Right cardiac atrium (tissue), 5 donors: ENCODE results near the gene TEX14. TPM values are rescaled to one million over a fixed set of nuclear protein-coding genes. Genes with fewer than 3 reads are reported as not detected.
"Not testable (repeated sequence)": the region's sequence is repeated elsewhere in the genome, so short reads cannot be mapped to it uniquely, and the experiment has no call there.

ENCODE experiments used
- ATAC-seq, 2 donors: fragments of 200-7000 bp; cut with Tn5 transposase; one replicate each; pipeline versions ENCODE4 v1.8.0 to v1.9.1; 2020; ENCODE audit warnings: moderate library complexity in 2 of 2, mild to moderate bottlenecking in 1 of 2
- DNase-seq, 3 donors: peaks; one replicate each; pipeline ENCODE4 v3.0.0-alpha.2; 2020
- H3K27ac ChIP-seq: one replicate; pipeline ENCODE4 v1.5.1; 2013; ENCODE audit warnings: mild to moderate bottlenecking, low read length, control low read depth, moderate library complexity
- H3K27me3 ChIP-seq: one replicate; pipeline ENCODE4 v1.6.1; 2013; ENCODE audit not compliant: control insufficient read depth, insufficient read depth
- H3K4me1 ChIP-seq: one replicate; pipeline ENCODE4 v1.6.1; 2013; ENCODE audit warnings: low read length; ENCODE audit not compliant: control insufficient read depth, insufficient read depth
- H3K4me3 ChIP-seq: one replicate; pipeline ENCODE4 v1.5.1; 2013; ENCODE audit warnings: low read length, control low read depth
- H3K9me3 ChIP-seq: one replicate; pipeline ENCODE4 v1.6.1; 2013; ENCODE audit warnings: low read length; ENCODE audit not compliant: control insufficient read depth
- WGBS: extraction: QIAGEN DNeasy Blood & Tissue Kit; methylation state at CpG from one replicate; pipeline ENCODE4 v1.1.7; 2013; 5-methylcytosine and 5-hydroxymethylcytosine counted together
- intact Hi-C, 4 donors: fragments of 100-400 bp; cut with DNase I; formaldehyde crosslinking; loops; one replicate each; pipeline versions ENCODE4 v1.11.0 to v1.14.0; 2022 to 2023
- polyA plus RNA-seq: library from polyadenylated mRNA; stranded (reverse); fragments of 200-250 nt; gene quantifications from one replicate; pipeline ENCODE4 v1.2.3, GENCODE V29; 2013
- total RNA-seq, 4 donors: library from RNA; stranded (reverse); fragmentation: NEBNext Ultra II Directional; extraction: Animal tissue kit (Norgen Biotek cat#: 25700); gene quantifications; one replicate each; pipeline ENCODE4 v1.2.1, GENCODE V29; 2021
- donor health status: healthy with polysubstance abuse.
- donor health status: DM: no; HTN: yes; CAD: no.
- donor health status: DM: no; HTN: no; CAD: no.
- donor health status: DM: no; HTN: yes; CAD: no; lungs with severe emphysema.
- donor health status: DM: yes; HTN: yes; CAD: no.

The TEX14 gene
- total and polyA plus RNA-seq, 5 donors: 0.15 to 0.57 (median 0.24) TPM; not detected in 1

- 48% methylated on average over 4 of the region's 4 CpGs for WGBS
- intact Hi-C loops: no loop called here
Measured at GRCh38 chr17:58686980-58687379, 4.9 kb downstream of the TEX14 start.

GRCh38 chr17:58684462-58684861 lies 7.4 kb downstream of the TEX14 start:
- H3K4me1 ChIP-seq, intact Hi-C loops: not testable (repeated sequence)
- whole genome bisulfite sequencing: 90% methylated on average over 6 of the region's 6 CpGs

More at GRCh38 chr17:58686980-58687379, 4.9 kb downstream of the TEX14 start:
- no peaks in the 10 kb centered on the region for H3K27me3 ChIP-seq
- no peak overlapping the region for H3K4me3 ChIP-seq
- H3K9me3 ChIP-seq: no peaks in the 10 kb centered on the region
- ATAC-seq: no peak
- DNase-seq: no peak
- no peak overlapping the region for H3K27ac ChIP-seq
- no peaks in the 10 kb centered on the region for H3K4me1 ChIP-seq

GRCh38 chr17:58684003-58684402 lies 7.8 kb downstream of the TEX14 start:
- 88% methylated on average over 10 of the region's 10 CpGs for WGBS
- intact Hi-C loops: no loop called here
- Histone ChIP-seq H3K4me3 (no peak overlapping the region), H3K9me3 (no peaks in the 10 kb centered on the region), H3K27ac (no peak overlapping the region), H3K27me3 (no peaks in the 10 kb centered on the region), H3K4me1 (no peaks in the 10 kb centered on the region)
- ATAC-seq: no peak
- DNase-seq: no peak

More at GRCh38 chr17:58684462-58684861, 7.4 kb downstream of the TEX14 start:
- H3K27me3 ChIP-seq, ATAC-seq, H3K4me3 ChIP-seq, DNase-seq, H3K9me3 ChIP-seq, H3K27ac ChIP-seq: not testable (repeated sequence)

- ATAC-seq (no peak), DNase-seq (no peak)
- H3K4me1 ChIP-seq: no peaks in the 10 kb centered on the region
- no peak overlapping the region for H3K27ac ChIP-seq
- no peaks in the 10 kb centered on the region for H3K27me3 ChIP-seq
- no peak overlapping the region for H3K4me3 ChIP-seq
- intact Hi-C loops: no loop called here
- 63% methylated on average over 6 of the region's 6 CpGs for WGBS
- H3K9me3 ChIP-seq: no peaks in the 10 kb centered on the region
Measured at GRCh38 chr17:58680038-58680369, 11.8 kb downstream of the TEX14 start.

GRCh38 chr17:58679263-58680037 lies 12.4 kb downstream of the TEX14 start:
- H3K4me1 ChIP-seq: no peaks in the 10 kb centered on the region
- DNase-seq (no peak), ATAC-seq (peak; percentile 57 to 83)
- H3K4me3 ChIP-seq: no peak overlapping the region
- no peaks in the 10 kb centered on the region for H3K27me3 ChIP-seq
- H3K9me3 ChIP-seq: no peaks in the 10 kb centered on the region
- 40% methylated on average over 12 of the region's 12 CpGs for WGBS
- intact Hi-C loops: no loop called here
- H3K27ac ChIP-seq: no peak overlapping the region

GRCh38 chr17:58678287-58678686 lies 13.6 kb downstream of the TEX14 start:
- intact Hi-C loops, ATAC-seq, DNase-seq, H3K27ac ChIP-seq, H3K4me1 ChIP-seq, H3K4me3 ChIP-seq, H3K27me3 ChIP-seq, H3K9me3 ChIP-seq: not testable (repeated sequence)
- 94% methylated on average over 5 of the region's 5 CpGs for WGBS

- DNase-seq (no peak), ATAC-seq (no peak)
- Histone ChIP-seq H3K27ac (no peak overlapping the region), H3K4me3 (no peak overlapping the region), H3K4me1 (no peaks in the 10 kb centered on the region), H3K9me3 (no peaks in the 10 kb centered on the region), H3K27me3 (no peaks in the 10 kb centered on the region)
- 67% methylated on average over 4 of the region's 4 CpGs for WGBS
- intact Hi-C loops: no loop called here
Measured at GRCh38 chr17:58677194-58677880, 14.5 kb downstream of the TEX14 start.

- WGBS: 77% methylated on average over 3 of the region's 3 CpGs
- no peak overlapping the region for H3K4me3 ChIP-seq
- no peak overlapping the region for H3K27ac ChIP-seq
- H3K27me3 ChIP-seq: no peaks in the 10 kb centered on the region
- DNase-seq: no peak
- no peaks in the 10 kb centered on the region for H3K9me3 ChIP-seq
- H3K4me1 ChIP-seq: no peaks in the 10 kb centered on the region
- intact Hi-C loops: no loop called here
- no peak for ATAC-seq
Measured at GRCh38 chr17:58671969-58672368, 19.9 kb downstream of the TEX14 start.

- H3K4me3 ChIP-seq: no peak overlapping the region
- 37% methylated on average over 6 of the region's 6 CpGs for WGBS
- H3K9me3 ChIP-seq: no peaks in the 10 kb centered on the region
- no peaks in the 10 kb centered on the region for H3K4me1 ChIP-seq
- no peaks in the 10 kb centered on the region for H3K27me3 ChIP-seq
- DNase-seq (no peak), ATAC-seq (peak in 1 of 2 donors; percentile 9)
- intact Hi-C loops: no loop called here
- no peak overlapping the region for H3K27ac ChIP-seq
Measured at GRCh38 chr17:58669853-58670252, 22.0 kb downstream of the TEX14 start.

GRCh38 chr17:58668598-58668935 lies 23.3 kb downstream of the TEX14 start:
- ATAC-seq: no peak
- Histone ChIP-seq H3K9me3 (no peaks in the 10 kb centered on the region), H3K27me3 (no peaks in the 10 kb centered on the region), H3K4me1 (no peaks in the 10 kb centered on the region), H3K4me3 (no peak overlapping the region), H3K27ac (no peak overlapping the region)
- WGBS: 75% methylated on average over 2 of the region's 2 CpGs
- intact Hi-C loops: no loop called here
- DNase-seq: no peak

- 82% methylated on average over 1 of the region's 1 CpG for WGBS
- H3K4me1 ChIP-seq: no peaks in the 10 kb centered on the region
- no peak overlapping the region for H3K4me3 ChIP-seq
- H3K27ac ChIP-seq: no peak overlapping the region
- DNase-seq (no peak), ATAC-seq (no peak)
- H3K27me3 ChIP-seq: no peaks in the 10 kb centered on the region
- no peaks in the 10 kb centered on the region for H3K9me3 ChIP-seq
- intact Hi-C loops: no loop called here
Measured at GRCh38 chr17:58667934-58668597, 23.8 kb downstream of the TEX14 start.
